AG09319 (cell line): Measurements from ENCODE around the gene SLC19A1.
"Not testable (repeated sequence)": the region's sequence is repeated elsewhere in the genome, so short reads cannot be mapped to it uniquely, and the experiment has no call there.

ENCODE experiments used
- DNase-seq: peaks from one replicate; pipeline ENCODE4 v3.0.0-alpha.2; 2010; ENCODE audit warnings: low read depth; ENCODE audit errors: extremely low read depth
- CTCF ChIP-seq: IDR thresholded peaks from 2 replicates; pipeline ENCODE4 v1.5.1; 2011; ENCODE audit warnings: low read depth, mild to moderate bottlenecking, inconsistent platforms, low read length, moderate library complexity

The SLC19A1 gene

GRCh38 chr21:45533361-45533845, 8.8 kb downstream of the SLC19A1 start:
- DNase-seq, result no peak
- no peak for TF ChIP-seq CTCF

GRCh38 chr21:45532826-45533360, 9.3 kb downstream of the SLC19A1 start:
- no peak for TF ChIP-seq CTCF
- no peak for DNase-seq

GRCh38 chr21:45531393-45532215, 10.6 kb downstream of the SLC19A1 start:
- no peak for TF ChIP-seq CTCF
- DNase-seq, result no peak

GRCh38 chr21:45531114-45531392, 11.2 kb downstream of the SLC19A1 start:
- DNase-seq, result not testable (repeated sequence)

- DNase-seq, result no peak
- no peak for TF ChIP-seq CTCF
Measured at GRCh38 chr21:45530423-45531113, 11.7 kb downstream of the SLC19A1 start.

- DNase-seq, result no peak
- TF ChIP-seq CTCF, result no peak
Measured at GRCh38 chr21:45529785-45530422, 12.3 kb downstream of the SLC19A1 start.

GRCh38 chr21:45528981-45529784, 13.1 kb downstream of the SLC19A1 start:
- no peak for DNase-seq
- TF ChIP-seq CTCF, result no peak
